B cell (primary cell): ENCODE results near the gene ZNF408. TPM values are rescaled to one million over a fixed set of nuclear protein-coding genes. Genes with fewer than 3 reads are reported as not detected.

Source experiments
- ATAC-seq: fragments of 200-7000 bp; cut with Tn5 transposase; one replicate; pipeline ENCODE4 v1.10.0; 2021; ENCODE audit warnings: low read depth, mild to moderate bottlenecking, moderate number of reproducible peaks, moderate library complexity
- CTCF ChIA-PET: fragments of 350-600 bp; sonication (Branson Sonifier 250); formaldehyde crosslinking; loops from one replicate; lab custom pipeline; 2021; ENCODE audit warnings: antibody characterized with exemption, inconsistent platforms; lab: Charles Lee
- POLR2A ChIA-PET: fragments of 350-600 bp; sonication (Branson Sonifier 250); formaldehyde crosslinking; loops from one replicate; lab custom pipeline; 2021; ENCODE audit warnings: antibody characterized with exemption; lab: Charles Lee
- DNase-seq: peaks from one replicate; pipeline ENCODE4 v3.0.0; 2013
- H2AFZ ChIP-seq: 2 replicates; pipeline ENCODE4 v1.6.1; 2012; ENCODE audit warnings: mild to moderate bottlenecking, low read depth, low read length; ENCODE audit not compliant: insufficient read depth, poor library complexity, severe bottlenecking
- H3K27ac ChIP-seq, 2 donors: 1 replicate in 1 of 2; 2 replicates in 1 of 2; pipeline ENCODE4 v1.5.1; 2012 to 2013; ENCODE audit warnings: low read length in 2 of 2, mild to moderate bottlenecking in 2 of 2, moderate library complexity in 1 of 2
- H3K27me3 ChIP-seq, 4 experiments: fragments of 200-600 bp in 1 of 4; sonication (generic) in 1 of 4; replicated peaks in 1 of 4; 1 replicate in 2 of 4; 2 replicates in 2 of 4; pipeline versions ENCODE4 v1.6.1 to v1.7.0; 2013 to 2016; ENCODE audit warnings: low read length in 3 of 4, mild to moderate bottlenecking in 2 of 4, mixed read lengths in 1 of 4, moderate library complexity in 1 of 4; ENCODE audit not compliant: insufficient read depth in 4 of 4, control insufficient read depth in 3 of 4; ENCODE audit errors: control extremely low read depth in 1 of 4
- H3K36me3 ChIP-seq, 2 experiments: replicated peaks in 1 of 2; 1 replicate in 1 of 2; 2 replicates in 1 of 2; pipeline versions ENCODE4 v1.6.1 to v1.7.1; 2013; ENCODE audit warnings: low read length in 1 of 2; ENCODE audit not compliant: insufficient read depth in 2 of 2, control insufficient read depth in 1 of 2; ENCODE audit errors: control extremely low read depth in 1 of 2, extremely low read depth in 1 of 2
- H3K4me1 ChIP-seq, 2 donors: fragments of 200-600 bp in 1 of 2; sonication (generic) in 1 of 2; 1 replicate in 1 of 2; 2 replicates in 1 of 2; pipeline versions ENCODE4 v1.5.1 to v1.6.1; 2013 to 2017; ENCODE audit warnings: low read length in 2 of 2; ENCODE audit not compliant: control insufficient read depth in 2 of 2, insufficient read depth in 2 of 2
- H3K4me2 ChIP-seq: replicated peaks from 2 replicates; pipeline ENCODE3; 2012; ENCODE audit warnings: mild to moderate bottlenecking, low read depth, low read length; ENCODE audit not compliant: poor library complexity, severe bottlenecking
- H3K4me3 ChIP-seq, 5 experiments: fragments of 200-600 bp in 1 of 5; sonication (generic) in 1 of 5; 1 replicate in 3 of 5; 2 replicates in 2 of 5; pipeline versions ENCODE4 v1.5.1 to v1.7.0; 2011 to 2016; ENCODE audit warnings: low read length in 4 of 5, mild to moderate bottlenecking in 4 of 5, low read depth in 2 of 5, control low read depth in 1 of 5, moderate library complexity in 1 of 5; ENCODE audit not compliant: insufficient read depth in 1 of 5; ENCODE audit errors: control extremely low read depth in 1 of 5, extremely low read depth in 1 of 5
- H3K79me2 ChIP-seq: fragments of 200-600 bp; sonication (generic); one replicate; pipeline ENCODE4 v1.6.0; 2016; ENCODE audit warnings: low read length; ENCODE audit not compliant: control insufficient read depth, insufficient read depth
- H3K9ac ChIP-seq: fragments of 200-600 bp; sonication (generic); 2 replicates; pipeline ENCODE4 v1.6.1; 2017; ENCODE audit warnings: mild to moderate bottlenecking, low read length, moderate library complexity
- H3K9me3 ChIP-seq, 3 donors: one replicate each; pipeline versions ENCODE4 v1.6.1 to v1.7.1; 2013; ENCODE audit warnings: low read length in 2 of 3; ENCODE audit not compliant: control insufficient read depth in 2 of 3, insufficient read depth in 1 of 3; ENCODE audit errors: control extremely low read depth in 1 of 3
- H4K20me1 ChIP-seq: 2 replicates; pipeline ENCODE4 v1.6.0; 2012; ENCODE audit warnings: mild to moderate bottlenecking, low read length; ENCODE audit not compliant: insufficient read depth, control insufficient read depth, poor library complexity, severe bottlenecking
- H3K27ac Mint-ChIP-seq: one replicate; pipeline ENCODE4 v1.8.0; 2021; ENCODE audit warnings: mixed read lengths
- H3K27me3 Mint-ChIP-seq: one replicate; pipeline ENCODE4 v1.8.0; 2021; ENCODE audit warnings: mixed read lengths
- H3K4me1 Mint-ChIP-seq: one replicate; pipeline ENCODE4 v1.8.0; 2021; ENCODE audit warnings: mixed read lengths
- H3K4me3 Mint-ChIP-seq: one replicate; pipeline ENCODE4 v1.8.0; 2021; ENCODE audit warnings: mixed read lengths
- H3K9me3 Mint-ChIP-seq: one replicate; pipeline ENCODE4 v1.8.0; 2022; ENCODE audit warnings: mixed read lengths; ENCODE audit not compliant: insufficient read depth
- EZH2 ChIP-seq: IDR thresholded peaks from 2 replicates; pipeline ENCODE4 v1.6.1; 2012; ENCODE audit warnings: borderline replicate concordance, low read depth, mild to moderate bottlenecking, moderate library complexity, low read length; ENCODE audit not compliant: insufficient read depth, poor library complexity, severe bottlenecking
- WGBS: methylation state at CpG from one replicate; pipeline ENCODE4 v1.1.5; 2013; ENCODE audit warnings: missing lambda C conversion rate; ENCODE audit not compliant: insufficient coverage; 5-methylcytosine and 5-hydroxymethylcytosine counted together
- intact Hi-C: fragments of 100-400 bp; cut with micrococcal nuclease; formaldehyde crosslinking; loops from one replicate; pipeline ENCODE4 v1.10.0; 2022
- polyA plus RNA-seq: library from polyadenylated mRNA; depleted of rRNA; stranded (reverse); fragments of >200 nt; gene quantifications from 2 replicates; pipeline ENCODE4 v1.2.3, GENCODE V29; 2012
- total RNA-seq, 2 donors: library from RNA; stranded (reverse); fragments of 120-200 nt in 1 of 2; gene quantifications; 1 replicate in 1 of 2; 2 replicates in 1 of 2; pipeline versions ENCODE4 v1.2.3 to v1.2.4, GENCODE V29; 2013 to 2022
- TF ChIP-seq, protein P1 (sequence below): fragments of 200-600 bp; IDR thresholded peaks from one replicate; pipeline ENCODE4 v1.8.0; 2022; ENCODE audit warnings: antibody characterized with exemption, mild to moderate bottlenecking

The ZNF408 gene
- total and polyA plus RNA-seq, 2 donors (not counting 1 experiment from before 2014, with no cell fraction given): 8.3 to 22.3 TPM

DNA sequence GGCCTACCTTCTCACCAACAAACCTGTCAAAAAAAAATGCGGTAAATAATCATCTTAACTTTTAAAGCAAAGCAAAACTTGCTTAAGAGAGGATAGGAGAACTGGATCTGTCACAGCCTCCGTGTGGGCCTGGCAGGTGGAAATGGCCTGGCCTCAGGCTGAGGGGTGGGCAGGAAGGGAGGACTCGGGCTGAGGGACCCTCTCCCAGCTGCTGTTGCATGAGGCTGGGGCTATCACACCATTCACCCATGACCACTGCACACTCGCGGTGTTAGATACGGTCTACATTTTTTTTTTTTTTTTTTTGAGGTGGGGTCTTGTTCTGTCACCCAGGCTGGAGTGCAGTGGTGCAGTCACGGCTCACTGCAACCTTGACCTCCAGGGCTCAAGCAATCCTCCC is 24.9 kb upstream of the ZNF408 start:
- ChIA-PET POLR2A (no interaction called here), CTCF (no interaction called here)
- no peak for DNase-seq
- H3K79me2 ChIP-seq: no peaks in the 10 kb centered on the region
- H3K4me3 ChIP-seq: no peak overlapping the region
- no peaks in the 10 kb centered on the region for H4K20me1 ChIP-seq
- peaks cover 29 to 36% of the 10 kb centered on the region in 2 donors for H3K4me1 ChIP-seq
- WGBS: no CpG with 5 or more reads among the region's 7 CpGs
- H2AFZ ChIP-seq: no peak overlapping the region
- H3K27me3 Mint-ChIP-seq: no peaks in the 10 kb centered on the region
- H3K9me3 Mint-ChIP-seq: no peaks in the 10 kb centered on the region
- H3K27ac Mint-ChIP-seq: peak overlapping the region; percentile 76
- no peaks in the 10 kb centered on the region for H3K27me3 ChIP-seq
- intact Hi-C loops: no loop called here
- no peak for ATAC-seq
- no peak overlapping the region for H3K9ac ChIP-seq
- TF ChIP-seq, protein P1, sequence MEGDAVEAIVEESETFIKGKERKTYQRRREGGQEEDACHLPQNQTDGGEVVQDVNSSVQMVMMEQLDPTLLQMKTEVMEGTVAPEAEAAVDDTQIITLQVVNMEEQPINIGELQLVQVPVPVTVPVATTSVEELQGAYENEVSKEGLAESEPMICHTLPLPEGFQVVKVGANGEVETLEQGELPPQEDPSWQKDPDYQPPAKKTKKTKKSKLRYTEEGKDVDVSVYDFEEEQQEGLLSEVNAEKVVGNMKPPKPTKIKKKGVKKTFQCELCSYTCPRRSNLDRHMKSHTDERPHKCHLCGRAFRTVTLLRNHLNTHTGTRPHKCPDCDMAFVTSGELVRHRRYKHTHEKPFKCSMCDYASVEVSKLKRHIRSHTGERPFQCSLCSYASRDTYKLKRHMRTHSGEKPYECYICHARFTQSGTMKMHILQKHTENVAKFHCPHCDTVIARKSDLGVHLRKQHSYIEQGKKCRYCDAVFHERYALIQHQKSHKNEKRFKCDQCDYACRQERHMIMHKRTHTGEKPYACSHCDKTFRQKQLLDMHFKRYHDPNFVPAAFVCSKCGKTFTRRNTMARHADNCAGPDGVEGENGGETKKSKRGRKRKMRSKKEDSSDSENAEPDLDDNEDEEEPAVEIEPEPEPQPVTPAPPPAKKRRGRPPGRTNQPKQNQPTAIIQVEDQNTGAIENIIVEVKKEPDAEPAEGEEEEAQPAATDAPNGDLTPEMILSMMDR: no peak
- no peak for TF ChIP-seq EZH2
- H3K9me3 ChIP-seq: no peaks in the 10 kb centered on the region
- peak overlapping the region; percentile 11 for H3K4me2 ChIP-seq
- peaks cover 33% of the 10 kb centered on the region for H3K4me1 Mint-ChIP-seq
- peak overlapping the region in 1 of 2 donors; percentile 68 for H3K27ac ChIP-seq
- peaks cover 0 to 54% of the 10 kb centered on the region in 2 experiments for H3K36me3 ChIP-seq
- peak overlapping the region; percentile 23 for H3K4me3 Mint-ChIP-seq

DNA sequence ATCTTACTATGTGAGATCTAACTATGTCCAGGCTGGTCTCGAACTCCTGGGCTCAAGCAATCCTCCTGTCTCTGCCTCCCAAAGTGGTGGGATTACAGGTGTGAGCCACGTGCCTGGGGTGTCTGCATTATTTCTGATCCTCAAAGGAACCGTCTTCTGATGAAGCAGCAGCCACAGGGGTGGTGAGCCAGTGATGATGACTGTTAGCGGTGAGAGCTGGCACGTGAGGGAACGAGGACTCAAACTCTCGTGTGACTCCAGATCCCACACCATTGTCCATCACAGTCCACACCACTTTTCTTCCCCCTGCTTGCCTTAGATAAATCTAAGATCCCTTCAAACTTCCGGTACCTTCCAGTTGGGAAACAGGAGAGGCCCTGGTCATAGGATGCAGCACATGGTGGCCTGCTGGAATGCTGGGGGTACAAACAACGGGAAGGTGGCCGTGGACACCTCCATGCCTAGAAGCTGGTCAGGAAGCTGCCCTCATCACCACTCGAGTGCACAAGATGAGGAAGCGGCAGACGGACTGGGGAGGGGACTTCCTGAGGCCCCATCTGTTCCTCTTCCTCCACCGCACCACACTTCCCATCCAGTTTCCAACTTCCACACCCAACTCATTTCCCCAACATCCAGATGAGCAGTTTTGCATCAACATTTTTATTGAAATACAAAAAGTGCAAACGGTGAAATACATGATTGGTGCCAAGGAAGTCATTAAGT is 24.2 kb upstream of the ZNF408 start:
- H3K4me3 Mint-ChIP-seq: peak overlapping the region; percentile 15
- Histone ChIP-seq H2AFZ (no peak overlapping the region), H3K4me2 (peak overlapping the region; percentile 41), H3K27me3 (no peaks in the 10 kb centered on the region), H3K9ac (no peak overlapping the region), H3K79me2 (no peaks in the 10 kb centered on the region), H3K27ac (peak overlapping the region in 1 of 2 donors; percentile 66), H3K4me3 (no peak overlapping the region), H4K20me1 (no peaks in the 10 kb centered on the region), H3K9me3 (no peaks in the 10 kb centered on the region), H3K36me3 (peaks cover 0 to 56% of the 10 kb centered on the region in 2 experiments), H3K4me1 (peaks cover 29 to 36% of the 10 kb centered on the region in 2 donors)
- peaks cover 33% of the 10 kb centered on the region for H3K4me1 Mint-ChIP-seq
- ATAC-seq (no peak), DNase-seq (no peak)
- intact Hi-C loops: no loop called here
- H3K9me3 Mint-ChIP-seq: no peaks in the 10 kb centered on the region
- 47% methylated on average over 8 of the region's 15 CpGs for WGBS
- POLR2A ChIA-PET: no interaction called here
- H3K27me3 Mint-ChIP-seq: no peaks in the 10 kb centered on the region
- CTCF ChIA-PET: no interaction called here
- peak overlapping the region; percentile 80 for H3K27ac Mint-ChIP-seq
- TF ChIP-seq, protein P1: no peak
- no peak for TF ChIP-seq EZH2
